SH-SY5Y (cell line): Measurements from ENCODE around the gene LIMA1.

ENCODE experiments used
- GATA2 ChIP-seq: IDR thresholded peaks from 2 replicates; pipeline ENCODE4 v1.6.1; 2011; ENCODE audit warnings: mild to moderate bottlenecking, low read depth, low read length
- GATA3 ChIP-seq: IDR thresholded peaks from 2 replicates; pipeline ENCODE4 v1.6.1; 2011; ENCODE audit warnings: low read depth, mild to moderate bottlenecking, low read length, moderate library complexity

LIMA1 gene

DNA sequence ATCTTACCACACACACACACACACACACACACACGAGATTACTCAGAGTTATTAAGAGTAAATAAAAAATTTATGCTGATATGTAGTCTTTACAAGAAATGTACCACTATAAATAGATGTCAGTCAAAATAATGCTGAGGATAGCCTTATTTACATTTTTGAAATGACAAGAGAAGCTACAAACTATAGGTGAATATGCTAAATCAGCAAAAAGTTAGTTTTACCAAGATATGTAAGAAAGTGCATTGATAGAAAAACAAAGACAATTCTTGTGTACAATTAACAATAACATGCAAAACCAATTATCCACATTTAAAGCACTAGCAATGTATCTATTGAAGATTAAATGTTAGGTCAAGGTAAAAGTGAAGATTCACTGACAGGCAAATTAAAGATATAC lies 69.3 kb downstream of the LIMA1 start:
- TF ChIP-seq GATA3 (no peak), GATA2 (no peak)

DNA sequence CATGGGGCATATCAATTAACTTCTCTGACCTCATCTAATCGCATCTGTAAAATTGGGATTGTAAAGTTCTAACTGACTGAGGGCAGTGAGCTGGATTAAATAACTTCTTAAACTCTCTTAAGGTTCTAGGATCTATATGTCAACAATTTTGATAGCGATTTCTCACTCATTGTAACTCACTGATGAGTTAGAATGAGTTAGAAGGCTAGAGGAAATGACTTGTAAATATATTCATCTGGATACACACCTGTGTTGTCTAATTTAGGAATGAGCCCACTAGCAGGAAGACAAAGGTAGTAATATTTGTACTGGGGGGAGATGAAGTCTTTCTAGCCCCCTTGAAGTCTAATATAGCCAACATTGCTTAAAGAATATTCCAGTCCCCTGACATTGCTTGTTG lies 69.9 kb downstream of the LIMA1 start:
- TF ChIP-seq GATA2 (no peak), GATA3 (no peak)

DNA sequence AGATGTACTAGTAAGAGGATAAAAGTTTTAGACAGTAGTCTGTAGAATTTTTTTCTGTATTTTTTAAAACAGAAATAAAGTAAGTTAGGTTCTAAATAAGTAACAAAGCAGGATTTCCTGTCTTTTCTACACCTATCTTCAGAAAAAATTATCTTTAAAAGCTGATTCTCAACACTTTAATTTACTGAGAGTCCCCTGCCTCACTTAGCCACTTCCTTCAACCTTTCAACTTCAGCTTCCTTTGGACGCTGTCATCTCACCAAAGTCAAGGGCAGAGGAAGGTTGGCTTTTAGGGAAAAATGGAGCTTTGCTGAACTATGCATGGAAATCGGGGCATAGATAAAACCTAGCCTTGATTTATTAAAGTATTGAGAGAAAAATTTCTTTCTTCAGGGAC lies 71.3 kb downstream of the LIMA1 start:
- TF ChIP-seq GATA2 (no peak), GATA3 (no peak)

DNA sequence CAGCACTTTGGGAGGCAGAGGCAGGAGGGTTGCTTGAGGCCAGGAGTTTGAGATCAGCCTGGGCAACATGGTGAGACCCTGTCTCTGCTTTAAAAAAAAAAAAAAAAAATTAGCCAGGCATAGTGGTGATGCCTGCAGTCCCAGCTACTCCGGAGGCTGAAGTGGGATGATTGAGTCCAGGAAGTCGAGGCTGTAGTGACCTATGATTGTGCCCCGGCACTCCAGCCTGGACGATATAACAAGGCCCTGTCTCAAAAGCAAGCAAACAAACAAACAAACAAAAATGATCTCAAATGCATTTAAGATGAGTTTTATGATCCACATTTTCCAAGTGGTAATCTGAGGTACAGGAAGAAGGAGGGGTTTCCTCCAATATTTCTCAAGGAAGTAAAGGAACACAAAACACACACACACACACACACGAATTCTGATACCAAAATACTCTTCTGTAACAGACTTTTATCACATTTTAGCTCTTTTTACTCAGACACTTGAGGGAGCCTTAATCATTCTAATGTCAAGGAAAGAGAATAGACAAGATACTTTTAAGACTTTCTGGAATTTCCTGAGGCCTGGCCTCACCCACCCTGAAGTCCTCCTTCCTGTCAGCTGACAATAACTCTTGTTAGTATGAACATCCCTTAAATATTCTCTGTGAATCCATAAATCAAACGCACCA lies 71.8 kb downstream of the LIMA1 start:
- TF ChIP-seq GATA3, result no peak
- TF ChIP-seq GATA2, result no peak

DNA sequence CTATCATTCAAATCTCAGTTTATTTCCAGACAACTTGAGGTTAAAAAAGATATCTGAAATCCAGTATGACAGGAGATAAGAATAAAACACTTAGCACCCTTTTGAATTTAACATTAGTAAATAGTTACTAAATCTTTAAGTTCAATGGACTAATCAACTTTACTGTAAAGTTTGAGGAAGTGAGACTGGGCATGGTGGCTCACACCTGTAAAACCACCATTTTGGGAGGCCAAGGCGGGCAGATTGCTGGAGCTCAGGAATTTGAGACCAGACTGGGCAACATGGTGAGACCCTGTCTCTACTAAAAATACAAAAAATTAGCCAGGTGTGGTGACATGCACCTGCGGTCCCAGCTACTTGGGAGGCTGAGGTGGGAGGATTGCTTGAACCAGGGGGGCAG lies 75.9 kb downstream of the LIMA1 start:
- TF ChIP-seq GATA3 (no peak), GATA2 (no peak)

DNA sequence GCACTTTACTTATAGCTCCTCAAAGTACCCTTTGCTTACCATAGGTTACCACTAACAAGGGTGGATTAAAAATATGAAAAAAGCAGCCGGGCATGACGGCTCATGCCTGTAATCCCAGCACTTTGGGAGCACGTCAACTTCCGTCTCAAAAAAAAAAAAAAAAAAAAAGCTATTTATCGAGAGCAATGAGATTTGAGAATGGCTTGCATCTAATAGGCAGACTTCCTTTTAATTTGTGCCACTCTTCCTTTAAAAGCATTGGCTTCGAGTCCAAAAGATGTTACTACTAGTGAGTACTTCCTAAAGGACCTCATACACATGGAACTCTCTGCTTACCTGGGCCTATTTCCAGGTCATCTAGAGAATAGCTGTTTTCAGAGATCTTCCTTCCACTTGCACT lies 77.7 kb downstream of the LIMA1 start:
- no peak for TF ChIP-seq GATA2
- no peak for TF ChIP-seq GATA3

DNA sequence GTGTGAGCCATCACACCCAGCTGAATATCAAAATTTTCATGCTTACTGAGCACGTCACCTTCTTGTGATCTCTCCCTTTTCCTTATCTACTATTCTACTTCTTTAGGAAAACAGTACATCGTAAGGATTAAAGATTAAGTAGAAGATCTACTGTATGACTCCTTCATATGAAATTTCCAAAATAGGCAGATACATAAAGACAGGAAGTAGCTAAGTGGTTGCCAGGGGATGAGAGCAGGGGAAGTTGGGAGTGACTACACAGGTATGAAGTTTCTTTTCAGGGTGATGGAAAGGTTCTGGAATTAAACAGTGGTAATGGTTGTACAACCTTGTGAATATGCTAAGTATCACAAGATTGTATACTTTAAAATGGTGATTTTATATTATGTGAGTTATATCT lies 79.6 kb downstream of the LIMA1 start:
- TF ChIP-seq GATA2 (no peak), GATA3 (no peak)

DNA sequence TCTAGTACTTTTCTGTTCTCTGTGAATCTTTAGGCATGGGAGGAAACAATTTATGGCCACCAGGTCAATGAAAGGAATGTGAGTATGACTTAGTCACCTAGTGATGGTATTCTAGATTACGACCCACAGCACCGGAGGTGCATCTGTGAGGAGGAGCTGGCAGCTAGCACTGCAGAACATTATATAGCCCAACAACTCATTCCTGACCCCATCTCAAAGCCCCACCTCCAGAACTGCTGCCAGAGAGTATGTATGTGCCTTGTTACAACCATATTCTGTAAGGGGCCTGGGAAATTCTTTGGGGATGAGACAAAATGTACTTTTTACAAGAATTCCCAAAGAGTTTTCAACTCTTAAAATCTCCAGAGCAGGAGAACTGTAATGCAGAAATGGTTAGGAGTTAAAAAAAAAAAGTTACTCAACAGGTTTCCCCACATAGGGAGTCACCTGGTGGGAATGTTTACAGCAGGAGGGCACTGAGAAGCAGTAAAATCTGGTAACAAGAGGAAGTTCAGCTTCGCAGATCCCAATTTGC lies 81.3 kb downstream of the LIMA1 start:
- no peak for TF ChIP-seq GATA2
- no peak for TF ChIP-seq GATA3

DNA sequence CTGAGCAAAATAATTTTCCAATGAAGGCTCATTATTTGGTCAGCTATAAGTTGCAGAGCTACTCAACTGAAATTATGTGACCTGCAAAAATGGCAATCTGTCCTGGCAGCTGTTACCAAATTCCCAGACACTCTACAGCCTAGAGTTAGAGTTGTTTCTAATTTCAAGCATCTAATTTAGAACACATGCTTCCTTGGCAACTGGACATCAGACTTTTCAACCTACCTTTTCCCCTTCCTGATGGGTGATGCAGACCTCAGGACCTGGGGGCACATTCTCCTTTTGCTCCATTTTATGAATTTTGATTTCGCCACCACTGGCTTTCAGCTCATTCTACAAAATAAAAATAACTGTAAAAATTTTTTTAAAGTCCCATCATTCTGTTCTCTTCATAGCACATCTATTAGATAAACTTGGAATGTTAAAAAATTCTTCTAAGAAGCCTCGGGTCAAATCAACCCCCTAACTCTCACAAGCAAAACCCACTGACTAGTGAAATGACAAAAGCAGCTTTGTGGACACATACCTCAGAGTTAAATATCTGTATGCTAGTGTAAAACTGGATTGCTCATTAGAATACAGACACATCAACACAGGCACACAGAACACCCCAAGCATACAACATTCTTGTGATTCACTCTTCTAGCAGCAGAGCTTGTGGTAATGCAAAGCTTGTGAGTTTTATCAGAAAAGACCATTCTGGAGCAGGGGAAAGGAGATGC lies 82.6 kb downstream of the LIMA1 start:
- TF ChIP-seq GATA3 (no peak), GATA2 (no peak)

DNA sequence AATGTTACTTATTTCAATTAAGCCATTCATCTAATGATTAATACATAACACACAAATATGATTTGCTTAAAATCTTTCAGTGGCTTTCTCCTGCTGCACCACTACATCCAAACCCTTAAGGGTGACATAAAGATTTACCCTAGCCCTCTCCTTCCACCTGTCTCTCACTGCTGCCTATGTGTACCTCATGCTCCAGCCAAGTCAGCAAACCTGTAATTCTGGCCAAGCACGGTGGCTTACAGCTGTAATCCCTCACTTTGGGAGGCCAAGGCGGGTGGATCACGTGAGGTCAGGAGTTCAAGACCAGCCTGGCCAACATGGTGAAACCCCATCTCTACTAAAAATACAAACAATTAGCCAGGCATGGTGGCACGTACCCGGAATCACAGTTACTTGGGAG lies 84.5 kb downstream of the LIMA1 start:
- TF ChIP-seq GATA3 (no peak), GATA2 (no peak)

DNA sequence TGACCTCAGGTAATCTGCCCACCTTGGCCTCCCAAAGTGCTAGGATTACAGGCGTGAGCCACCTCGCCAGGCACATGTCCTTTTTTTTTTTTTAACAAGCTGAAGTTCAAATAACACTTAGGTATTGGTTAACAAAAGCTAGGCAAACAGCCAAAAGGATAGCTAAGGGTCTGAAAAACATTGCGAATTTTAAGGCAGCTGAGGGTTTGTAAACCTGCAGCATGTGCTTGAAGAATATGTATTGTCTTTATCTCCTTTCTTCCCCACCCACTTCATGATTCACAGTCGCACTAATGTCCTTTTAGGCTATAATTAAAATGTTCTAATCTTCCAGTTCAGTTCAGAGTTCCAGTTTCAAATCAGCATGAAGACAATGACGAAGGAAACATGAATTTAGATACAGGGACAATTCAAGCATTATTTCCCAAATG lies 86.0 kb downstream of the LIMA1 start:
- no peak for TF ChIP-seq GATA2
- TF ChIP-seq GATA3, result no peak

DNA sequence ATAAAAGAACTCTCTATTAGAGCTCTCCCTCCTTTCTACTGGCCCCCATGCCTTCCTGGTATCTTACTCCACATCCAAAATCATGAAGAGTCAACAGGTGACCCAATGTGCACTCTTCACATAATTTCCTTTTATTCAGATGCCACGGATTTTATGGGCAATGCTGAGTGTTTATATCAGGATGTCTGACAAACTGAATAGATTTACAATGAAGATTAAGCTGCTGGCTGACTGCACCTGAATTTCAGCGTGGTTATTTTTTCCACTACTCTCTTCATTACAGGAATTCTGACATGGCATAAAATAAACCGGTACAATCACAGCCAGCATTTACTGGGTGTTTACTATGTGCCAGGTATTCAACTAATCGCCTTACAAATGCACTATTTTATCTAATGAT lies 86.8 kb downstream of the LIMA1 start:
- no peak for TF ChIP-seq GATA2
- TF ChIP-seq GATA3, result no peak

DNA sequence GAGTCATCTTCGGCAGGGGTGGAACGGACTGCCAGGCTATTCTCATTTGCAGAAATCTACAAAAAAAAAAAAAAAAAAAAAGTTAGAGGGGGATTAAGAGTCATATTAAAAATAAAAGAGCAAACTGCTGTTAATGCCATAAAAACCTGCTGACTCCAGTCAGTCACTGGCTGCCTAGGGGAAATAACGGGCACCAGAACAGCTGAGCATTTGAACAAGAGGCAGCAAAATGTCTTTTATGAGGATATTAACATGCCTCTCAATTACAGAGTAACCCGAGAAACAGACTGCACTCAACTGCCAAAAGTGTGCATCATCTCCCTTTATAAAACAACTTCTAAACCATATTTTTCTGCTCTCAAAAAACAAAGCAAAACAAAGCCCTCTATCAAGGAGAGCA lies 87.5 kb downstream of the LIMA1 start:
- TF ChIP-seq GATA2 (no peak), GATA3 (no peak)

DNA sequence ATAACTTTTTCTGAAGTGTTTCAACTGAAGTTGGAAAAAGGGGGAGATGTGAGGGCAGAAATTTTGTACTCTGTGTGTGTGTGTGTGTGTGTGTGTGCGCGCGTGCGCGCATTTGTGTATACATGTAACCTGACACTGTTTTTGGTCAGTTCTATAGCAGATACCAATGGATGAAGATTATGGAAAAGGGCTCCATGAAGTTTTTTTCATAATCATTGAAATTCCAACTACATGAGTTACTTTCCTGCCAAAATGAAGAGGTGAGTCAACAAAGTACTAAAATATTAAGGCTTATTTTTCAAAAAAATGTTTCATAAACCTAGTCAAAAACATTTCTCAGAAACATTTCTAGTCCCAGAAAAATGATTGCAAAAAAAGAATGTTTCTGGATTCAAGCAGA lies 90.4 kb downstream of the LIMA1 start:
- TF ChIP-seq GATA3 (no peak), GATA2 (no peak)

DNA sequence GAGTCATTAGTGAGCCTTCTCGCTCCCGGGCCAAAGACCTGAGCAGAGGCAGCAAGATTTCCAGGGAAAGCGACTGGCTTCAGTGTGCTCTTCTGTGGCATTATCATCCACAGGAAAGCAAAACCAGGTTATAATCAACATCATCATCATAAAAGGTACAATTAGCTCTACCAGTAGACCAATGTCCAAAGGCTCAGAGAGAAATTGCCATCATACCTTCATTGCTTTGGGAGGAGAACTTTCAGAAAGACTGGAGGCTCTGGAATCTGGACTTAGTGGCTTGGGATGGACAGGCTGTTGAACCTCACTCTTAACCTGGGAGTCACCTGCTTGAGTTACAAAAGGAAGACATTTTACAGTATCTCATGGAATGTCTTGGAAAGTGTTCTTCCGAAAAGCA lies 91.1 kb downstream of the LIMA1 start:
- TF ChIP-seq GATA3, result no peak
- TF ChIP-seq GATA2, result no peak

DNA sequence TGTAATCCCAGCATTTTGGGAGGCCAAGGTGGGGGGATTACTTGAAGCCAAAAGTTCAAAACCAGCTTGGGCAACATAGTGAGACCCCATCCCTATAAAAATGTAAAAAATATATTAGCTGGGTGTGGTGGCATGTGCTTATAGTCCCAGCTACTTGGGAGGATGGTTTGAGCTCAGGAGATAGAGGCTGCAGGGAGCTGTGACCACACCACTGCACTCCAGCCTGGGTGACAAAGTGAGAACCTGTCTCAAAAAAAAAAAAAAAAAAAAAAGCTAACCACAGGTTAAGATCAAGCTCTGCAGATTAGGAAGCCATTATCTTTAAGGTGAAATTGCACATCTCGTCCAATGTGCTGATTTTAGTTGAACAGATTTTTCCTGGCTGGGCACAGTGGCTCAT lies 92.5 kb downstream of the LIMA1 start:
- TF ChIP-seq GATA3 (no peak), GATA2 (no peak)
